Caco-2 (cell line): ENCODE measurements around the gene CDKAL1. TPM values are rescaled to one million over a fixed set of nuclear protein-coding genes. Genes with fewer than 3 reads are reported as not detected.

Source experiments
- BruUV-seq: library from RNA; stranded (reverse); fragments of 400-500 nt; replicated peaks from 2 replicates; lab custom pipeline; 2021; lab: Mats Ljungman, UMichigan
- CTCF ChIA-PET: fragments of 300-600 bp; sonication (Branson Sonifier 250); formaldehyde crosslinking; loops from one replicate; lab custom pipeline; 2022; ENCODE audit warnings: antibody characterized with exemption; lab: Charles Lee
- POLR2A ChIA-PET: fragments of 300-600 bp; sonication (Branson Sonifier 250); formaldehyde crosslinking; loops from one replicate; lab custom pipeline; 2022; ENCODE audit warnings: antibody characterized with exemption; lab: Charles Lee
- DNase-seq, 2 experiments: peaks; one replicate each; pipeline versions ENCODE4 v3.0.0 to v3.0.0-alpha.2; 2020 to 2022
- H3K27me3 ChIP-seq: replicated peaks from 2 replicates; pipeline ENCODE4 v1.6.0; 2011; ENCODE audit warnings: low read length; ENCODE audit not compliant: control insufficient read depth, insufficient read depth
- H3K36me3 ChIP-seq: 2 replicates; pipeline ENCODE4 v1.5.1; 2011; ENCODE audit warnings: low read length; ENCODE audit not compliant: control insufficient read depth, insufficient read depth
- H3K4me1 ChIP-seq: fragments of 250-450 bp; sonication (Bioruptor Pico); 2 replicates; pipeline ENCODE4 v1.5.1; 2020; ENCODE audit warnings: mild to moderate bottlenecking
- H3K4me3 ChIP-seq: 2 replicates; pipeline ENCODE4 v1.5.1; 2011; ENCODE audit warnings: low read depth, mild to moderate bottlenecking, control low read depth, low read length
- H3K9me3 ChIP-seq: fragments of 250-450 bp; sonication (Bioruptor Pico); 2 replicates; pipeline ENCODE4 v1.5.1; 2020; ENCODE audit warnings: mild to moderate bottlenecking, moderate library complexity
- H3K27ac Mint-ChIP-seq: one replicate; pipeline ENCODE4 v1.8.0; 2022; ENCODE audit warnings: mixed read lengths; ENCODE audit not compliant: unreplicated experiment
- H3K27me3 Mint-ChIP-seq: one replicate; pipeline ENCODE4 v1.8.0; 2022; ENCODE audit warnings: mixed read lengths; ENCODE audit not compliant: insufficient read depth, unreplicated experiment
- H3K36me3 Mint-ChIP-seq: one replicate; pipeline ENCODE4 v1.8.0; 2022; ENCODE audit warnings: mild to moderate bottlenecking, mixed read lengths; ENCODE audit not compliant: insufficient read depth, unreplicated experiment
- H3K4me1 Mint-ChIP-seq: one replicate; pipeline ENCODE4 v1.8.0; 2022; ENCODE audit warnings: low read depth, mixed read lengths; ENCODE audit not compliant: unreplicated experiment
- H3K4me3 Mint-ChIP-seq: one replicate; pipeline ENCODE4 v1.8.0; 2022; ENCODE audit warnings: mild to moderate bottlenecking, moderate library complexity, mixed read lengths; ENCODE audit not compliant: unreplicated experiment
- H3K9me3 Mint-ChIP-seq: one replicate; pipeline ENCODE4 v1.8.0; 2022; ENCODE audit warnings: mixed read lengths; ENCODE audit not compliant: unreplicated experiment
- intact Hi-C: fragments of 100-400 bp; cut with micrococcal nuclease; formaldehyde crosslinking; loops from one replicate; pipeline ENCODE4 v1.10.0; 2022; ENCODE audit not compliant: unreplicated experiment
- total RNA-seq: library from RNA; stranded (reverse); gene quantifications from 2 replicates; pipeline ENCODE4 v1.2.3, GENCODE V29; 2022
- TF ChIP-seq, protein P1 (sequence below), 2 experiments: fragments of 200-600 bp in 1 of 2; IDR thresholded peaks; 1 replicate in 1 of 2; 2 replicates in 1 of 2; pipeline versions ENCODE4 v1.5.1 to v1.8.0; 2011 to 2022; ENCODE audit warnings: antibody characterized with exemption in 1 of 2, control low read depth in 1 of 2, inconsistent platforms in 1 of 2, low read depth in 1 of 2, low read length in 1 of 2, mild to moderate bottlenecking in 1 of 2, moderate library complexity in 1 of 2; ENCODE audit not compliant: insufficient read depth in 1 of 2, severe bottlenecking in 1 of 2, unreplicated experiment in 1 of 2

CDKAL1 gene
- total RNA-seq, 1 experiment from 2014 or later: 18.7 TPM

DNA sequence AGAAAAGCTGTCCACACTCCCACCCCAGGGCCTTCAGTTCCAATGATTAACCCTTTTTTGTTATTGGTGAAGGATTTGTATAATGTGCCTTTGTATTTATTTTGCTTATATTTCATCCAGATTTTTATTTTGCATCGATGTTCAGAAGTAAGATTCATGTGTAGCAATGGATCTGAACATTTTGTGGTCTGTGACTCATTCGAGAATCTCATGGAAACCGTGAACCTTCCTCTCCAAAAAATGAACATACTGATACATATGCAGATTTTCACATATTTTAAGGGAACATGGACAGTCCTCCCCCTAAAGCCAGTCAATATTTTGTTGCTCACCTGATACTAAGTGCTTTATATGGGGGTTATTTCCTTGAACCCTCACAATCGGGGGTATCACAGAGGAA, 637.5 kb downstream of the CDKAL1 start:
- ChIA-PET POLR2A (no interaction called here), CTCF (no interaction called here)
- Mint-ChIP-seq H3K36me3 (no peaks in the 10 kb centered on the region), H3K27ac (no peak overlapping the region), H3K9me3 (no peaks in the 10 kb centered on the region), H3K4me1 (no peaks in the 10 kb centered on the region), H3K4me3 (no peak overlapping the region), H3K27me3 (no peaks in the 10 kb centered on the region)
- no peak for DNase-seq
- Histone ChIP-seq H3K27me3 (no peaks in the 10 kb centered on the region), H3K4me3 (no peak overlapping the region), H3K9me3 (no peaks in the 10 kb centered on the region), H3K4me1 (no peaks in the 10 kb centered on the region), H3K36me3 (no peaks in the 10 kb centered on the region)
- BruUV-seq: no TSS peak
- TF ChIP-seq, protein P1, sequence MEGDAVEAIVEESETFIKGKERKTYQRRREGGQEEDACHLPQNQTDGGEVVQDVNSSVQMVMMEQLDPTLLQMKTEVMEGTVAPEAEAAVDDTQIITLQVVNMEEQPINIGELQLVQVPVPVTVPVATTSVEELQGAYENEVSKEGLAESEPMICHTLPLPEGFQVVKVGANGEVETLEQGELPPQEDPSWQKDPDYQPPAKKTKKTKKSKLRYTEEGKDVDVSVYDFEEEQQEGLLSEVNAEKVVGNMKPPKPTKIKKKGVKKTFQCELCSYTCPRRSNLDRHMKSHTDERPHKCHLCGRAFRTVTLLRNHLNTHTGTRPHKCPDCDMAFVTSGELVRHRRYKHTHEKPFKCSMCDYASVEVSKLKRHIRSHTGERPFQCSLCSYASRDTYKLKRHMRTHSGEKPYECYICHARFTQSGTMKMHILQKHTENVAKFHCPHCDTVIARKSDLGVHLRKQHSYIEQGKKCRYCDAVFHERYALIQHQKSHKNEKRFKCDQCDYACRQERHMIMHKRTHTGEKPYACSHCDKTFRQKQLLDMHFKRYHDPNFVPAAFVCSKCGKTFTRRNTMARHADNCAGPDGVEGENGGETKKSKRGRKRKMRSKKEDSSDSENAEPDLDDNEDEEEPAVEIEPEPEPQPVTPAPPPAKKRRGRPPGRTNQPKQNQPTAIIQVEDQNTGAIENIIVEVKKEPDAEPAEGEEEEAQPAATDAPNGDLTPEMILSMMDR (IDR thresholded peaks at IDR 0.05; ENCODE audit: insufficient read depth in 1 of 2, low read depth in 1 of 2, low read length in 1 of 2, severe bottlenecking in 1 of 2, unreplicated experiment in 1 of 2): no peak
- intact Hi-C loops: no loop called here

- TF ChIP-seq, protein P1 (IDR thresholded peaks at IDR 0.05; ENCODE audit: insufficient read depth in 1 of 2, low read depth in 1 of 2, low read length in 1 of 2, severe bottlenecking in 1 of 2, unreplicated experiment in 1 of 2): no peak
- H3K4me3 ChIP-seq: no peak overlapping the region
- H3K4me1 Mint-ChIP-seq: no peaks in the 10 kb centered on the region
- no peaks in the 10 kb centered on the region for H3K9me3 ChIP-seq
- H3K27me3 ChIP-seq: no peaks in the 10 kb centered on the region
- no peak for DNase-seq
- H3K36me3 ChIP-seq: no peaks in the 10 kb centered on the region
- no peaks in the 10 kb centered on the region for H3K27me3 Mint-ChIP-seq
- intact Hi-C loops: no loop called here
- BruUV-seq: no TSS peak
- no peaks in the 10 kb centered on the region for H3K4me1 ChIP-seq
- H3K27ac Mint-ChIP-seq: no peak overlapping the region
- H3K9me3 Mint-ChIP-seq: no peaks in the 10 kb centered on the region
- ChIA-PET CTCF (no interaction called here), POLR2A (no interaction called here)
- no peak overlapping the region for H3K4me3 Mint-ChIP-seq
- H3K36me3 Mint-ChIP-seq: no peaks in the 10 kb centered on the region
These were observed 638.8 kb downstream of the CDKAL1 start for GRCh38 chr6:21173031-21173430.

DNA sequence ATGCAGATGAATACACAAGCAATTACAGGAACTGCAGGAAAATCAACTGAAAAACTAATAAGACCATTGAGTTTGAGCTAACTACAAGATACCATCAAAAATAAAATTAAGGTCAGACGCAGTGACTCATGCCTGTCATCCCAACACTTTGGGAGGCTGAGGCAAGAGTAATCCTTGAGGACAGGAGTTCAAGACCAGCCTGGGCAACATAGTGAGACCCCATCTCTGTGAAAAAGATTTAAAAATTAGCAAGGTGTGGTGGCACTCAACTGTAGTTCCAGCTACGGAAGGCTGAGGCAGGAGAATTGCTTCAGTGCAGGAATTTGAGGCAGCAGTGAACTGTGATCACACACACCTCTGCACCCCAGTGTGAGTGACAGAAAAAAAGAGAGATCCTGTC, 639.4 kb downstream of the CDKAL1 start:
- no peak overlapping the region for H3K4me3 Mint-ChIP-seq
- H3K27ac Mint-ChIP-seq: no peak overlapping the region
- Histone ChIP-seq H3K9me3 (no peaks in the 10 kb centered on the region), H3K36me3 (no peaks in the 10 kb centered on the region), H3K4me1 (no peaks in the 10 kb centered on the region), H3K4me3 (no peak overlapping the region), H3K27me3 (no peaks in the 10 kb centered on the region)
- no peaks in the 10 kb centered on the region for H3K4me1 Mint-ChIP-seq
- no peaks in the 10 kb centered on the region for H3K36me3 Mint-ChIP-seq
- TF ChIP-seq, protein P1 (IDR thresholded peaks at IDR 0.05; ENCODE audit: insufficient read depth in 1 of 2, low read depth in 1 of 2, low read length in 1 of 2, severe bottlenecking in 1 of 2, unreplicated experiment in 1 of 2): no peak
- H3K27me3 Mint-ChIP-seq: no peaks in the 10 kb centered on the region
- BruUV-seq: no TSS peak
- ChIA-PET POLR2A (no interaction called here), CTCF (no interaction called here)
- intact Hi-C loops: no loop called here
- no peak for DNase-seq
- H3K9me3 Mint-ChIP-seq: no peaks in the 10 kb centered on the region
